Vagina (tissue), 2 donors: ENCODE results near the gene BRSK2.

Source experiments
- POLR2A ChIP-seq, 2 donors: fragments of 450-650 bp; IDR thresholded peaks; one replicate each; pipeline ENCODE4 v1.6.1; 2017; ENCODE audit warnings: antibody characterized with exemption in 2 of 2, mild to moderate bottlenecking in 2 of 2, moderate library complexity in 2 of 2
- TF ChIP-seq, protein P1 (sequence below), 3 experiments: fragments of 450-650 bp in 2 of 3; fragments of 200-600 bp in 1 of 3; sonication (generic) in 1 of 3; IDR thresholded peaks; one replicate each; pipeline ENCODE4 v1.5.1; 2017 to 2019; ENCODE audit warnings: antibody characterized with exemption in 3 of 3, mild to moderate bottlenecking in 2 of 3, moderate library complexity in 2 of 3

DNA sequence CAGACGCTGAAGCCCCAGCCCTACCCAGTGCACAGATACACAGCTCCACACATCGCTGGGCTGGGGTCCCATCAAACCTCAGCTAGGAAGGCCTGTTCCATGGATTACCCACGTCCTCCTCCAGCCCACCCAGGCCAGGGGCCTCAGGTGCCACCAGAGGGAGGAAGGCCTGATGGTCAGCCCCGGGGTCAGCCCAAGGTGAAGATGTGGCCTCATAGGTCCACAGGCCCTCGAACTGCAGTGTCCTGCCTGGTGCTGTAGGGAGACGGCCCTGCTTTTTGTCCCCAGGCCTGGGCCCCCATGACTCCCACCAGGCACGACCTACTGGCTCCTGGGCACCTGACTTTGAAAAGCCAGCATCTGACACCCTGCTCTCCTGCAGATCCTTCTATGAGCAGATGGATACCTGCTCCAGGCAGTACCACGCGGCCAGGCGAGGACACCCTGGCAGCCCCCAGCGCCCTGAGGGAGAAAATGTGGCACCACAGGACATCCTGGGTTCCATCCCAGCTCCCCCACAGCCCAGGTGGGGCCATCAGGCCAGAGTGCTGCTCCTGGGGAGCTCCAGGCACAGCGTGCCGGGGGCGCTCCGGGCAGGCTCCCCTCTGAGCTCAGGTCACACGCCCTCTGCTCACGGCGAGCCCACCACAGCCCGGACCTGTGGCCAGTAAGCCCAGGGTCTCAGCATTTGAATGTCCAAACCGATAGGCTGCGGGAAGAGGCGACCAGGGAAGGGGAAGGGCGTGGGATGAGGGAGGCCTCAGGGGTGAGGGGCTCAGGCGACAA is 112.6 kb downstream of the BRSK2 start:
- TF ChIP-seq, protein P1, sequence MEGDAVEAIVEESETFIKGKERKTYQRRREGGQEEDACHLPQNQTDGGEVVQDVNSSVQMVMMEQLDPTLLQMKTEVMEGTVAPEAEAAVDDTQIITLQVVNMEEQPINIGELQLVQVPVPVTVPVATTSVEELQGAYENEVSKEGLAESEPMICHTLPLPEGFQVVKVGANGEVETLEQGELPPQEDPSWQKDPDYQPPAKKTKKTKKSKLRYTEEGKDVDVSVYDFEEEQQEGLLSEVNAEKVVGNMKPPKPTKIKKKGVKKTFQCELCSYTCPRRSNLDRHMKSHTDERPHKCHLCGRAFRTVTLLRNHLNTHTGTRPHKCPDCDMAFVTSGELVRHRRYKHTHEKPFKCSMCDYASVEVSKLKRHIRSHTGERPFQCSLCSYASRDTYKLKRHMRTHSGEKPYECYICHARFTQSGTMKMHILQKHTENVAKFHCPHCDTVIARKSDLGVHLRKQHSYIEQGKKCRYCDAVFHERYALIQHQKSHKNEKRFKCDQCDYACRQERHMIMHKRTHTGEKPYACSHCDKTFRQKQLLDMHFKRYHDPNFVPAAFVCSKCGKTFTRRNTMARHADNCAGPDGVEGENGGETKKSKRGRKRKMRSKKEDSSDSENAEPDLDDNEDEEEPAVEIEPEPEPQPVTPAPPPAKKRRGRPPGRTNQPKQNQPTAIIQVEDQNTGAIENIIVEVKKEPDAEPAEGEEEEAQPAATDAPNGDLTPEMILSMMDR (IDR thresholded peaks at IDR 0.05), result no peak
- no peak for TF ChIP-seq POLR2A (IDR thresholded peaks at IDR 0.05)
